ENCODE measurements around the gene MLXIPL.
A peak's percentile ranks its signal among the peaks of the same experiment; 100 is the strongest.
"Not testable (repeated sequence)": the region's sequence is repeated elsewhere in the genome, so short reads cannot be mapped to it uniquely, and the experiment has no call there.

The MLXIPL gene

DNA sequence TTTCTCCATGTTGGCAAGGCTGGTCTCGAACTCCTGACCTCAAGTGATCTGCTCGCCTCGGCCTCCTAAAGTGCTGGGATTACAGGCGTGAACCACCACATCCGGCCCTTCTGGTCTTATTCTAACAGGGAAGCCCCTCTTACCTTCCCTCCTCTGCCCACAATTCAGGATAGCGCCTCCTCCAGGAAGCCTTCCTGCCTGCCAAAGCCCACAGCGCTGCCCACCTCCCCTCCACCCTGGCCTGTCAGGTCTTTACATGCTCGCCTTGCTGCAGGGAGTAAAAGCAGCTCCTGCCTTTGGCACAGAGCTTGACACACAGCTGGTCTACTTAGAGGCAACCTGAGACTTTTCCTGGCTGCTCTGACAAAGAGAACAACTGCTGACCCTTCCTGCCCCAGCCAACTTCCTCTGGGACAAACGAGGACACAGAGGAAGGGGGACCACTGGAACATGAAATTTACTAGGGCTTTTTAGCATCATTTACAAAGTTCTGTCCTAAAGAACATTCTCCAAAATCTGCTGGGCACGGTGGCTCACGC is 13.2 kb downstream of the MLXIPL start:
- no peak for DNase-seq (ENCODE audit: low read depth)

DNA sequence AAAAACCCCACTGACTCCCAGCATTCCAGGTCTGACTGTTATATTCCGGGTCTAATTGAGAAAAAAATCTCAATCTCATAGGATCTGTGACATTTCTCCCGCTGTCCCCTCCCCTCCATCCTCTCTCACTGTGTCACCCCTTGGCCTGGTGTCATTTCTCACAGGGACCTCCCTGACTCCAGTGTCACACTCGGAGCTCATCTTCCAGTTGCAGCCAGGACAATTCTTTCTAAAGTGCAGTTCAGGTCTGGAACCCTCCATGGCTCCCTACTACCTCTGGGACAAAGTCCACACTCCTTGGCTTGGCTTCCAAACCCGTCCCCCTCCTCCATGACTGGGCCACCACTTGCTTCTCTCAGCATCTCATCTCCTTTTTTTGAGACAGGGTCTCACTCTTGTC is 14.2 kb downstream of the MLXIPL start:
- no peak for DNase-seq (ENCODE audit: low read depth)

- not testable (repeated sequence) for DNase-seq (ENCODE audit: low read depth)
These were observed 16.7 kb downstream of the MLXIPL start for GRCh38 chr7:73607692-73607983.

GRCh38 chr7:73606801-73607691 is 17.3 kb downstream of the MLXIPL start:
- peak; percentile 56 for DNase-seq (ENCODE audit: low read depth)

DNA sequence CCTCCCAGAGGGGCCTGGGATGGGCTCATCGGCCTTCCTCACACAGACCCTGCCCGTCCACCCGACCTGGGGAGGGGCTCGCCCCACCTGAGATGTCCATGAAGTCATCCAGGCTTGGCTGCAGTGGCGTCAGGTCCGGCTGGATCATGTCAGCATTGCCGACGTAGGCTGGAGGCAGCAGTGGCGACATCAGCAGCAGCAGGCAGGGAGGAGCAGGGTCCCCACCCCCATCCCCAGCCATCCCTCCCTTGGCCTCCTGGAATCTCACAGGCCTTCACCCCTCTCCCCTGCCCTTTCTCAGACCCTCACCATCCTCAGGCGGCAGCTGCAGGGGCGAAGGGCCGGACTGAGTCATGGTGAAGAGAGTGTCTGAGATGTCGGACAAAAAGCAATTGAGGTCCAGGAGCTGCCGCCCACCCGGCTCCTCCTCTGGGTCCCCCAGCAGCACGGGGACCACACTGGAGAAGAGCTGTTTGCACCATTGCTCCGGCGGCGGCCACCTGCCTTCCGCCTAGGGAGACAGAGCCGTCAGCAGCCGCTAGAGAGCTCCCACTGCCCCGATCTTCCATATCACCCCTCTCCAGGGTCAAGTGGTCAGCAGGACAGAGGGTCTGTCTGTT is 18.6 kb downstream of the MLXIPL start:
- DNase-seq (ENCODE audit: low read depth) = no peak

GRCh38 chr7:73602721-73603651 is 21.3 kb downstream of the MLXIPL start:
- DNase-seq (ENCODE audit: low read depth) = no peak

DNA sequence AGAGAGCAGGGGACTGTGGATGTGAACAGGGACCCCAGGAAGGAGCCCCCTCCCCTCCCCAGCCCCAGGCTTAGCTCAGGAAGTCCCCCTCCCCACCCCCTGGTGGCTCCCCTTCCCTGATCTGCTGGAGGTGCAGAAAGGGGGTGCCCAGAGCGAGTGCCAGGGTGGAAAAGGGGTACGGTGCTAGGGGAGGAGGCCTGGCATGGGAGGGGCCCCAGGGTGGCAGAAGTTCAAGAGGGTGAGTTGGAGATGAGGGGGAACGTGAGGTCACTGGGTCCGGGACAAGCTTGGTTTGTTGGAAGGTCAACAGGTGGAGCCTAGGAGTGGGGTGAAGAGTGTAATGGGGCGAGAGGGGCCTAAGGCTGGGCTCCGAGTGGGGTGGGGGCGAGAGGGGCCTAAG is 24.4 kb downstream of the MLXIPL start:
- no peak for DNase-seq (ENCODE audit: low read depth)

DNA sequence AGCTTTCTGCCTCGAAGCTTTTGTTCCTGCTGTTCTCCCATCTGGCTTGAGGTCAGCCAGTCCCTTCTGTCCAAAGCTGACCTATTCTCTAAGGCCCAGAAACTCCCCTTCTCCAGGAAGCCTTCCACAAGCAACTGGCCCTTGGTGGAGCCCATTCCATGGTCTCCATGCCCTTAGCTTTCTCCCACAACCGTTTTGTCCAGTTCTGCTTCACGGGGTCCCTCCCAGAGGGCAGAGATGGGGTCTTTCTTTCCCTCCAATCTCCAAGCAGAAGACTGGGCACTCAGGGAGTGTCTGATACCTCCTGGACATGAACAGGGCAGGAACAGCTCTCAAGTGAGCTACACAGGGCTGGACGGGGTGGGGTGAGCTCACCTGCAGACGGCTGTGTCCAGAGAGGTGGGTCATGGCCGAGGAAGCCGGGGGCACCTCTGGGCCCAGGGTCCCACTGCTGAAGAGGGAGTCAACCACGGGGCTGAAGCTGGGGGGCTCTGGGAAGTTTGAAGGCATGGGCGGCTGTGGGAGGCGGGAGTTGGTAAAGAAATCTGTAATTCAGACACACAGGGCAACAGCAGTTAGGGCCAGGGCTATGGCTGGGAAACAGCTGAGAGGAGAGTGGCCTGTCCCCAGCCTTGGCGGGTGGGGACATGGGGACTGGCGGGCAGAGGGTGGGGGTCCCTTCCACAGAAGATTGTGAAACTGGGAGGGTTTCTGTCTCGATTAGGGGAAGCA is 25.0 kb downstream of the MLXIPL start:
- no peak for DNase-seq (ENCODE audit: low read depth)

DNA sequence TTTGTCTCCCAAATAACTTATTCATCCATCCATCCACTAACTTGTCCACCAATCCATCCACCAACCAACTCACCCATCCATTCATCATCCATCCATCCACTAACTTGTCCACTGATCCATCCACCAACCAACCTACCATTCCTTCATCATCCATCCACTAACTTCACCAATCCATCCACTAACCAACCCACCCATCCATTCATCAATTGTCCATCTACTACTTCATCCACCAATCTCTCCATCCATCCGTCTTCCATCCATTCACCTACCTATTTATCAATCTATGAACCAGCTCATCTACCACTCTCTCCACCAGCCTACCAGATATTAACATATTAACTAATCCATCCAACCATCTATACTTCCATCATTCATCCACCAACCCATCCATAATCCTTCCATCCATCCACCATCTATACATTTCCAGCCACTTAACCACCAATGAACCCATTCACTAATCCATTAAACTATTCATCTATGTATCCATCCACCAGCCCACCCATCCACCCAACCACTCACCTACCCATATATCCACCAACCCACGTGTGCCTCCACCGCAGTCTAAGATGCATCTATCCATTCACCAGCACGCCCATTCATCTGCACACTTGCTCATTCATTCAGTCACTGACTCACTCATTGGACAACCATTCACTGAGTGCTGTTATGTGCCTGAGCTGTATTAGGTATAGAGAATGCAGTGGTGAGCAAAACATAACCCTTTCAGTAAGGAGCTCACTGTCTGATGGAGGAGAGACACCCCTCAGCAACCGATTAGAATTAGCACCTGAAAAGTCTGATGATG is 26.1 kb downstream of the MLXIPL start:
- no peak for DNase-seq (ENCODE audit: low read depth)

DNA sequence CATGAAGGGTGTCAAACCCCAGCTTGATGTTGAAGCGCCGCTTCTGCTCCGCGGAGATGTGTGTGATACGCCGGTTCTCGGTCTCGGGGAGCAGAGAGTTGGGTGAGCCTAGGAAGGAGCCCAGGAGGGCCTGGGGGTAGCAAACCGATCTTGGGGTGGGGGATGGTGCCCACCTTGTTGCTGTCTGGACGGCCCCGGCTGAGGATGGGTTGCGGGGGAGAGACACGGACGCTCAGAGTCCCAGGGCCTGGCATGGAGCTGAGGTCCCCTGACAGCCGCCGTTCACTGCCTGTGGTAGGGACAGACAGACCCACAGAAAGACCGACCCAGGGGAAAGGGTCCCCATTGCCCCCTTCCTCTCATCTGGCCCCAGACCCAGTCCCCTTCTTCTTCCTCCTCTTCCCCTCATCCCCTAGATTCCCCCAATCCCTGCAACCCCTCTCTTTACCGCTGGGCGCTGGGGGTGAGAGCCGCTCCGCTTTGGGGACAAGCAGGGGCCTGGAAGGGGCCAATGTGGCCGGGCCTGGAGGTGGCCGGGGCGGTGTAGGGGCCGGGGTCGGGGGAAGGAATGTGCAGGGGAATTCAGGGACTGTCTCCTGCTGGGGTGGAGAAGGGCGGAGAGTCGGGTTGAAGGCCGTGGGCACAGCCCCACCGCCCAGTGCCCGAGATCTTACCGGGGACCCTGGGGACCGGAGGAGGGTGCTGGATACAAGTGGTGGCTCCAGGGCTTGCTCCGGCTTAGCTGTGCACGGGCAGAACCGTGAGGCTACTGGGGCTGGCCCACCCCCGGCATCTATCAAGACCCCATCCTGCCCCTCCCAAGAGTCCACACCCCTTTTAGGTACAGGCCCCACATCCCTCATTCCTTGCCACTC is 27.9 kb downstream of the MLXIPL start:
- no peak for DNase-seq (ENCODE audit: low read depth)

- DNase-seq (ENCODE audit: low read depth) = no peak
These were observed 29.0 kb downstream of the MLXIPL start for GRCh38 chr7:73595358-73595757.

DNA sequence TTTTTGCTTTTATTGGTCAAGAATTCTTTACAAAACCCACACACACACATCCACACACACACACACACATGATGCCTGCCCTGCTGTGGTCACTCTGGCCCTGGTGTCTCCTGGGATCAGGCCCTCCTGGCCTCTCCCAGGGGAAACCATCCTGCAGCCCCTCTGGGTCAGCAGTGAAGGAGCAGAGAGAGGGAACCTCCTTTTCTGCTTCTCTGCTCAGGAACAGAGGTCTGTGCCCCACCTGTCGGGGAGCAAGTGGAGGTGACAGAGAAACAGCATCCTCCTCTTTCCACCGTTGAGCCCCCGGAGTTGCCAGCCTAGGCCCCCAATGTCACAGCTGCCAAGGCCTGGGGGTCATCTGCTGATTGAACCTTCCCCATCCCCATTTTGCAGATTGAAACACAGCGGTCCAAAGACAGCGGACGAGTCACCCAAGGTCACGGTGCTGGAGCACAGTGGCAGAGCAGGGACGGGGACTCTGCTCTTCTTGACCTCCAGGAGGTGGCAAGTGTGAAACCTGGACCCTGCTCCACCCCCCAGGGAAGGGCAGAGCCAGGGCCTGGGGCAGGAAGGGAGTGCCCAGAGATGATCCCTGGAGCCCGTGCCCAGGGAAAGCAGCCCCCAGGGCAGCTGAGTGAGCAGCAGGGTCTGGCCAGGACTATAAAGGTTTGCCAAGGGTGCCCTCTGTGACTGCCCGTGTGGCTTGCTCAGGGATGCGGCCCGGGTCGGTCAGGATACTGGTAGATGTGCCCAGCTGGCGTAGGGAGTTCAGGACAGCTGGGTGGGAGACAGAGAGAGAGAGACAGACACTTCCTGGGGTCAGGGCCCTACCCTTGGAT is 30.9 kb downstream of the MLXIPL start:
- DNase-seq (ENCODE audit: low read depth) = no peak

DNA sequence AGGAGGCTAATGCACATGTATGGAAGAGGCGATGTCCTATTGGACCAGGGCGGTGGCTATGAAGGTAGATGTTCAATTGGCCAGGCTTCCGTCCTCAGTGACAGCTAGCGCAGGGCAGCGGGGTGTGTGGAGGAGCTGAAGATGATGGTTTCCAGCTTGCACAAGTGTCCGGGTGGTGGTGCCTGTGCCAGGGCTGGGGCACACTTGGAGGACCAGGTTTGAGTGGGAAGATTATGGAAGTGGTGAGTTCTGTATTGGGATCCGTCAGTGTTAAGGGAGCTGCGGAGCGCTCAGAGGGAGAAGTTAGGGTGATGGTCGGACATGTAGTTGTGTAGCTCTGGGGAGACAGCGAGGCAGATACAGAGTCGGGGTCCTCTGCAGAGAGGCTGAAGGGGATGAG is 37.4 kb downstream of the MLXIPL start:
- DNase-seq (ENCODE audit: low read depth) = no peak

DNA sequence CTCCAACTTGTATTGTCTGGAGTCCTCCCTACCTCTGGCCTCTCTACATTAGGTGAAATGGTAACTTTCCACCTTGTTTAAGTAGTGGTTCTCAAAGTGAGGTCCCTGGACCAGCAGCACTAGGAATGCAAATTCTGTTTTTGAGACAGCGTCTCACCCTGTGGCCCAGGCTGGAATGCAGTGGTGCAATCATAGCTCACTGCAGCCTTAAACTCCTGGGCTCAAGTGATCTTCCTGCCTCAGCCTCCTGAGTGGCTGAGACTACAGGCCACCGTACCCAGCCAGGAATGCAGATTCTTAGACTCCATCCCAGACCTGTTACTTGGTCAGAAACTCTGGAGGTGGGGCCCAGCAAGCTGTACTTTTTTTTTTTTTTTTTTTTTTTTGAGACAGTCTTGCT is 39.1 kb downstream of the MLXIPL start:
- DNase-seq (ENCODE audit: low read depth) = no peak

DNA sequence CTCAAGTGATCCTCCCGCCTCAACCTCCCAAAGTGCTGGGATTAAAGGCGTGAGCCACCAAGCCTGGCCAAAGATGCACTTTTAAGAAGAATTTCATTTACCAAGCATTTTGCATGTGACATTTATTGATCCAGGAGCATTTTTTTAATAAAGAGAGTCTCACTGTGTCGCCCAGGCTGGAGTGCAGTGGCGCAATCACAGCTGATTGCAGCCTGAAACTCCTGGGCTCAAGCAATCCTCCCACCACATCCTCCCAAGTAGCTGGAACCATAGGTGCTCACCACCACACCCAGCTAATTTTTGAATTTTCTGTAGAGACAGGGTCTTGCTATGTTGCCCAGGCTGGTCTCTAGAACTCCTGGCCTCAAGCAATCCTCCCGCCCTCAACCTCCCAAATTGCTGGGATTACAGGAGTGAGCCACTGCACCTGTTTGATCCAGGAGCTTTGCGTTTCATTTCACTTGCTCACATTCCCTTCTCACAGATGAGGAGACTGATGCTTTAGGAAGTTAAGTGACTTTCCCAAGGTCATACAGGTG is 41.6 kb downstream of the MLXIPL start:
- DNase-seq (ENCODE audit: low read depth) = no peak

GRCh38 chr7:73581006-73581405 is 43.3 kb downstream of the MLXIPL start:
- DNase-seq (ENCODE audit: low read depth) = not testable (repeated sequence)

- peak; percentile 98 for DNase-seq (ENCODE audit: low read depth)
These were observed 45.8 kb downstream of the MLXIPL start, which contains the start of gene TBL2 for GRCh38 chr7:73578342-73579128. TBL2 (minus strand) TSS chr7:73578579; CDS start chr7:73578549, 30 bp downstream.
